ENCODE measurements around the gene SAMD10.

SAMD10 gene

GRCh38 chr20:63955281-63955826 lies 24.1 kb downstream of the SAMD10 start:
- no peak for FAIRE-seq

GRCh38 chr20:63953764-63954429 lies 25.5 kb downstream of the SAMD10 start:
- no peak for FAIRE-seq

GRCh38 chr20:63952769-63953168 lies 26.7 kb downstream of the SAMD10 start:
- FAIRE-seq: no peak

- FAIRE-seq: no peak
Observed at GRCh38 chr20:63952210-63952535, 27.3 kb downstream of the SAMD10 start.

- no peak for FAIRE-seq
Observed at GRCh38 chr20:63951398-63952209, 27.8 kb downstream of the SAMD10 start.

- no peak for FAIRE-seq
Observed at GRCh38 chr20:63950701-63951397, 28.6 kb downstream of the SAMD10 start.

- FAIRE-seq: no peak
Observed at GRCh38 chr20:63947638-63948456, 31.6 kb downstream of the SAMD10 start.

GRCh38 chr20:63946986-63947637 lies 32.3 kb downstream of the SAMD10 start:
- FAIRE-seq: no peak

GRCh38 chr20:63945921-63946920 lies 33.2 kb downstream of the SAMD10 start:
- FAIRE-seq: no peak

GRCh38 chr20:63945031-63945658 lies 34.3 kb downstream of the SAMD10 start:
- FAIRE-seq: no peak

GRCh38 chr20:63944078-63944941 lies 35.1 kb downstream of the SAMD10 start:
- FAIRE-seq: no peak

GRCh38 chr20:63943808-63944077 lies 35.7 kb downstream of the SAMD10 start:
- no peak for FAIRE-seq

GRCh38 chr20:63942969-63943807 lies 36.3 kb downstream of the SAMD10 start:
- no peak for FAIRE-seq

GRCh38 chr20:63942250-63942951 lies 37.0 kb downstream of the SAMD10 start:
- no peak for FAIRE-seq

- no peak for FAIRE-seq
Observed at GRCh38 chr20:63941282-63942081, 38.0 kb downstream of the SAMD10 start.

- no peak for FAIRE-seq
Observed at GRCh38 chr20:63940472-63941266, 38.8 kb downstream of the SAMD10 start.

Measured in islet of Langerhans (tissue), 1 donor.